ENCODE data around the gene TIMP1. TPM values are rescaled to one million over a fixed set of nuclear protein-coding genes. Genes with fewer than 3 reads are reported as not detected.

The TIMP1 gene
- total RNA-seq, 4 donors from 2014 or later, result 46.5 to 395 (median 89.3) TPM

GRCh38 chrX:47576021-47576898, 6.0 kb upstream of the TIMP1 start:
- TF ChIP-seq, protein P1, sequence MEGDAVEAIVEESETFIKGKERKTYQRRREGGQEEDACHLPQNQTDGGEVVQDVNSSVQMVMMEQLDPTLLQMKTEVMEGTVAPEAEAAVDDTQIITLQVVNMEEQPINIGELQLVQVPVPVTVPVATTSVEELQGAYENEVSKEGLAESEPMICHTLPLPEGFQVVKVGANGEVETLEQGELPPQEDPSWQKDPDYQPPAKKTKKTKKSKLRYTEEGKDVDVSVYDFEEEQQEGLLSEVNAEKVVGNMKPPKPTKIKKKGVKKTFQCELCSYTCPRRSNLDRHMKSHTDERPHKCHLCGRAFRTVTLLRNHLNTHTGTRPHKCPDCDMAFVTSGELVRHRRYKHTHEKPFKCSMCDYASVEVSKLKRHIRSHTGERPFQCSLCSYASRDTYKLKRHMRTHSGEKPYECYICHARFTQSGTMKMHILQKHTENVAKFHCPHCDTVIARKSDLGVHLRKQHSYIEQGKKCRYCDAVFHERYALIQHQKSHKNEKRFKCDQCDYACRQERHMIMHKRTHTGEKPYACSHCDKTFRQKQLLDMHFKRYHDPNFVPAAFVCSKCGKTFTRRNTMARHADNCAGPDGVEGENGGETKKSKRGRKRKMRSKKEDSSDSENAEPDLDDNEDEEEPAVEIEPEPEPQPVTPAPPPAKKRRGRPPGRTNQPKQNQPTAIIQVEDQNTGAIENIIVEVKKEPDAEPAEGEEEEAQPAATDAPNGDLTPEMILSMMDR (IDR thresholded peaks at IDR 0.05), result no peak
- TF ChIP-seq POLR2A (IDR thresholded peaks at IDR 0.05), result no peak
- no peak for DNase-seq
- Histone ChIP-seq H3K36me3 (peaks cover 0 to 6% of the 10 kb centered on the region in 2 donors), H3K27me3 (no peaks in the 10 kb centered on the region), H3K4me3 (replicated peaks in 1 of 3) (no peak overlapping the region), H3K4me1 (peaks cover 0 to 13% of the 10 kb centered on the region in 2 donors), H3K27ac (no peak overlapping the region), H3K9me3 (no peaks in the 10 kb centered on the region)
- 94 to 98% methylated on average over 7 to 16 of the region's 20 CpGs for WGBS, 2 donors
- intact Hi-C loops (cut with DNase I), result no loop called here

DNA sequence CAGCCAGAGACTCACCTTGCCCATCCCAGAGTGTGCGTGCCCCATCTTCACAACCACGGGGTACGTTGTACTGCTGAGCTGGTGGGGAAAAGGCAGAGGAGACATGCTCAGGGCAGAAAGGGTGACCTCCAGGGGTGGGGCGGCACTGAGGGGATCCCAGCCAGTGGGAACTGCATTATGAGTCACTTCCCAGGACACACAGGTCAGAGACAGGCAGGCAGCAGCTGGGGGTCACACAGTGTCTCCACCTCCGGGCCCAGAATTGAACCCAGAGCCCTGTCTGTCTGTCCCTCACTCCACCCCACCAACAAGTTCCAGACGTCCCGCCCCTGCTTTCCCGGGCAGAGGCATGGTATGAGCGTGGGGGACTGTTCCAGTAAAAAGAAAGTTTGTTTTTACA, 4.8 kb upstream of the TIMP1 start:
- intact Hi-C loops (cut with DNase I), result no loop called here

GRCh38 chrX:47577901-47578300, 4.3 kb upstream of the TIMP1 start:
- no peak for DNase-seq
- Histone ChIP-seq H3K9me3 (no peaks in the 10 kb centered on the region), H3K4me1 (peaks cover 0 to 13% of the 10 kb centered on the region in 2 donors), H3K36me3 (no peaks in the 10 kb centered on the region), H3K27ac (no peak overlapping the region), H3K4me3 (replicated peaks in 1 of 3) (no peak overlapping the region), H3K27me3 (no peaks in the 10 kb centered on the region)
- TF ChIP-seq, protein P1 (IDR thresholded peaks at IDR 0.05), result no peak
- no peak for TF ChIP-seq POLR2A (IDR thresholded peaks at IDR 0.05)
- WGBS, 2 donors, result 80% methylated on average over 1 of the region's 3 CpGs
- intact Hi-C loops (cut with DNase I), result no loop called here

More for the DNA sequence above, 4.8 kb upstream of the TIMP1 start:
- 60% methylated on average over 2 of the region's 9 CpGs; no CpG with 5 or more reads in 1 of the 2 donors for WGBS, 2 donors
- H3K27me3 ChIP-seq, result no peaks in the 10 kb centered on the region
- H3K36me3 ChIP-seq, result no peaks in the 10 kb centered on the region
- TF ChIP-seq, protein P1 (IDR thresholded peaks at IDR 0.05), result no peak
- TF ChIP-seq POLR2A (IDR thresholded peaks at IDR 0.05), result no peak
- H3K4me3 ChIP-seq (replicated peaks in 1 of 3), result no peak overlapping the region
- no peak for DNase-seq
- H3K9me3 ChIP-seq, result no peaks in the 10 kb centered on the region
- H3K27ac ChIP-seq, result no peak overlapping the region
- peaks cover 0 to 13% of the 10 kb centered on the region in 2 donors for H3K4me1 ChIP-seq

- Histone ChIP-seq H3K36me3 (no peaks in the 10 kb centered on the region), H3K4me1 (peaks cover 0 to 8% of the 10 kb centered on the region in 2 donors), H3K27ac (no peak overlapping the region), H3K27me3 (no peaks in the 10 kb centered on the region), H3K4me3 (replicated peaks in 1 of 3) (no peak overlapping the region), H3K9me3 (no peaks in the 10 kb centered on the region)
- intact Hi-C loops (cut with DNase I), result no loop called here
- WGBS, 2 donors, result 42 to 63% methylated on average over 2 to 10 of the region's 16 CpGs
- DNase-seq, result no peak
- TF ChIP-seq POLR2A (IDR thresholded peaks at IDR 0.05), result no peak
- TF ChIP-seq, protein P1 (IDR thresholded peaks at IDR 0.05), result no peak
Measured at GRCh38 chrX:47578692-47579091, 3.5 kb upstream of the TIMP1 start.

DNA sequence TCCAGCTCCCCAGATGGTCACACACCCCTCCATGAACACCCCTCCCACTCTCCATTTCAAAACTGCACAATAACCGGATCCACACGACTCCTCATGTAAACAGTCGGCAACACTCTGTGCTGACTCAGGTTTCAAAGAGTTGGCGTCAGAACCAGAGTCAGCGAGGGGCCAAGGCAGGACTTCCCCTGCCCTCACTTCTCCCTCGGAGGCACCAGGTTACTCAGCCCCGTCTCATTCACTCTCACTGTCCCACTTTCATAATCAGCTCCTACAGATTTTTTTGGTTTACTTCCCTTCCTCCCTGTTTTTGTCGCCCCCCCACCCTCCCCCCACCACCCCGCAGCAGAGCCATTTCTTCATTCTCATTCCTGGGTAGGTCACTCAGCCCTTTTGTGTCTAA, 2.7 kb upstream of the TIMP1 start:
- Histone ChIP-seq H3K4me1 (no peaks in the 10 kb centered on the region), H3K36me3 (no peaks in the 10 kb centered on the region), H3K27me3 (no peaks in the 10 kb centered on the region), H3K9me3 (no peaks in the 10 kb centered on the region), H3K27ac (no peak overlapping the region), H3K4me3 (replicated peaks in 1 of 3) (no peak overlapping the region)
- DNase-seq, result no peak
- intact Hi-C loops (cut with DNase I), result no loop called here
- no peak for TF ChIP-seq POLR2A (IDR thresholded peaks at IDR 0.05)
- TF ChIP-seq, protein P1 (IDR thresholded peaks at IDR 0.05), result no peak
- 60 to 77% methylated on average over 9 of the region's 9 CpGs for WGBS, 2 donors
